Stimulated activated memory B cell treated with anti-CD40 and anti-IgM and Interleukin-4, amounts not matched to agents 10 μg/mL and 1 μg/mL and 100 μg/mL, for 72 hours (primary cell): Measurements from ENCODE around the gene PTPRN2.
"Not testable (repeated sequence)": the region's sequence is repeated elsewhere in the genome, so short reads cannot be mapped to it uniquely, and the experiment has no call there.

ENCODE experiments used
- ATAC-seq: fragments of 150-1000 bp; cut with Tn5 transposase; 2 replicates; pipeline ENCODE4 v1.10.0; 2021
- H3K27ac Mint-ChIP-seq: one replicate; pipeline ENCODE4 v1.8.0; 2022; ENCODE audit warnings: mild to moderate bottlenecking, mixed read lengths
- H3K27me3 Mint-ChIP-seq: one replicate; pipeline ENCODE4 v1.8.0; 2022; ENCODE audit warnings: mixed read lengths
- H3K36me3 Mint-ChIP-seq: one replicate; pipeline ENCODE4 v1.8.0; 2022; ENCODE audit warnings: mixed read lengths
- H3K4me1 Mint-ChIP-seq: one replicate; pipeline ENCODE4 v1.8.0; 2022; ENCODE audit warnings: mixed read lengths
- H3K4me3 Mint-ChIP-seq: one replicate; pipeline ENCODE4 v1.8.0; 2022; ENCODE audit warnings: mild to moderate bottlenecking, moderate library complexity, mixed read lengths
- H3K9me3 Mint-ChIP-seq: one replicate; pipeline ENCODE4 v1.8.0; 2022; ENCODE audit warnings: mixed read lengths

PTPRN2 gene

GRCh38 chr7:158296798-158297104 is 290.9 kb downstream of the PTPRN2 start:
- peaks cover 9% of the 10 kb centered on the region for H3K27me3 Mint-ChIP-seq
- no peak overlapping the region for H3K4me3 Mint-ChIP-seq
- no peaks in the 10 kb centered on the region for H3K4me1 Mint-ChIP-seq
- no peaks in the 10 kb centered on the region for H3K36me3 Mint-ChIP-seq
- H3K9me3 Mint-ChIP-seq, result peaks cover 3% of the 10 kb centered on the region
- ATAC-seq, result peak; percentile 34
- H3K27ac Mint-ChIP-seq, result no peak overlapping the region

- H3K4me3 Mint-ChIP-seq, result no peak overlapping the region
- no peaks in the 10 kb centered on the region for H3K4me1 Mint-ChIP-seq
- ATAC-seq, result no peak
- no peaks in the 10 kb centered on the region for H3K36me3 Mint-ChIP-seq
- H3K9me3 Mint-ChIP-seq, result peaks cover 3% of the 10 kb centered on the region
- peaks cover 9% of the 10 kb centered on the region for H3K27me3 Mint-ChIP-seq
- no peak overlapping the region for H3K27ac Mint-ChIP-seq
Observed at GRCh38 chr7:158295966-158296797, 291.4 kb downstream of the PTPRN2 start.

- not testable (repeated sequence) for H3K27me3 Mint-ChIP-seq, H3K4me1 Mint-ChIP-seq, H3K4me3 Mint-ChIP-seq, H3K9me3 Mint-ChIP-seq, ATAC-seq, H3K27ac Mint-ChIP-seq, H3K36me3 Mint-ChIP-seq
Observed at GRCh38 chr7:158294468-158295215, 293.0 kb downstream of the PTPRN2 start.

- peaks cover 18% of the 10 kb centered on the region for H3K9me3 Mint-ChIP-seq
- H3K27ac Mint-ChIP-seq, result no peak overlapping the region
- H3K4me1 Mint-ChIP-seq, result no peaks in the 10 kb centered on the region
- no peaks in the 10 kb centered on the region for H3K36me3 Mint-ChIP-seq
- H3K4me3 Mint-ChIP-seq, result no peak overlapping the region
- no peak for ATAC-seq
- peaks cover 9% of the 10 kb centered on the region for H3K27me3 Mint-ChIP-seq
Observed at GRCh38 chr7:158292948-158293347, 294.7 kb downstream of the PTPRN2 start.

- H3K9me3 Mint-ChIP-seq, result peaks cover 25% of the 10 kb centered on the region
- H3K4me3 Mint-ChIP-seq, result no peak overlapping the region
- H3K27ac Mint-ChIP-seq, result no peak overlapping the region
- no peak for ATAC-seq
- H3K27me3 Mint-ChIP-seq, result peaks cover 9% of the 10 kb centered on the region
- H3K36me3 Mint-ChIP-seq, result no peaks in the 10 kb centered on the region
- no peaks in the 10 kb centered on the region for H3K4me1 Mint-ChIP-seq
Observed at GRCh38 chr7:158291998-158292397, 295.6 kb downstream of the PTPRN2 start.

- Mint-ChIP-seq H3K36me3 (no peaks in the 10 kb centered on the region), H3K27ac (no peak overlapping the region), H3K27me3 (no peaks in the 10 kb centered on the region), H3K4me3 (no peak overlapping the region), H3K4me1 (no peaks in the 10 kb centered on the region), H3K9me3 (peaks cover 30% of the 10 kb centered on the region)
- no peak for ATAC-seq
Observed at GRCh38 chr7:158289761-158290523, 297.7 kb downstream of the PTPRN2 start.

- no peaks in the 10 kb centered on the region for H3K27me3 Mint-ChIP-seq
- H3K36me3 Mint-ChIP-seq, result no peaks in the 10 kb centered on the region
- ATAC-seq, result no peak
- H3K4me3 Mint-ChIP-seq, result no peak overlapping the region
- H3K4me1 Mint-ChIP-seq, result no peaks in the 10 kb centered on the region
- no peak overlapping the region for H3K27ac Mint-ChIP-seq
- peaks cover 31% of the 10 kb centered on the region for H3K9me3 Mint-ChIP-seq
Observed at GRCh38 chr7:158289231-158289630, 298.4 kb downstream of the PTPRN2 start.

GRCh38 chr7:158286210-158286609 is 301.4 kb downstream of the PTPRN2 start:
- Mint-ChIP-seq H3K36me3 (no peaks in the 10 kb centered on the region), H3K27me3 (no peaks in the 10 kb centered on the region), H3K4me1 (no peaks in the 10 kb centered on the region), H3K4me3 (no peak overlapping the region), H3K9me3 (peaks cover 34% of the 10 kb centered on the region), H3K27ac (no peak overlapping the region)
- ATAC-seq, result no peak

GRCh38 chr7:158285383-158285770 is 302.2 kb downstream of the PTPRN2 start:
- peak; percentile 29 for ATAC-seq
- no peaks in the 10 kb centered on the region for H3K4me1 Mint-ChIP-seq
- no peaks in the 10 kb centered on the region for H3K27me3 Mint-ChIP-seq
- peaks cover 34% of the 10 kb centered on the region for H3K9me3 Mint-ChIP-seq
- H3K27ac Mint-ChIP-seq, result no peak overlapping the region
- H3K4me3 Mint-ChIP-seq, result no peak overlapping the region
- no peaks in the 10 kb centered on the region for H3K36me3 Mint-ChIP-seq

- Mint-ChIP-seq H3K9me3 (peaks cover 34% of the 10 kb centered on the region), H3K27ac (no peak overlapping the region), H3K36me3 (no peaks in the 10 kb centered on the region), H3K27me3 (no peaks in the 10 kb centered on the region), H3K4me3 (no peak overlapping the region), H3K4me1 (no peaks in the 10 kb centered on the region)
- ATAC-seq, result no peak
Observed at GRCh38 chr7:158284617-158285382, 302.8 kb downstream of the PTPRN2 start.

GRCh38 chr7:158284121-158284520 is 303.5 kb downstream of the PTPRN2 start:
- no peak overlapping the region for H3K27ac Mint-ChIP-seq
- no peaks in the 10 kb centered on the region for H3K27me3 Mint-ChIP-seq
- ATAC-seq, result no peak
- no peaks in the 10 kb centered on the region for H3K36me3 Mint-ChIP-seq
- no peak overlapping the region for H3K4me3 Mint-ChIP-seq
- H3K4me1 Mint-ChIP-seq, result no peaks in the 10 kb centered on the region
- peaks cover 28% of the 10 kb centered on the region for H3K9me3 Mint-ChIP-seq

GRCh38 chr7:158283016-158283974 is 304.3 kb downstream of the PTPRN2 start:
- no peak overlapping the region for H3K27ac Mint-ChIP-seq

GRCh38 chr7:158282461-158283001 is 305.1 kb downstream of the PTPRN2 start:
- H3K4me3 Mint-ChIP-seq, result no peak overlapping the region
- no peak for ATAC-seq
- no peaks in the 10 kb centered on the region for H3K36me3 Mint-ChIP-seq
- H3K27ac Mint-ChIP-seq, result no peak overlapping the region
- H3K27me3 Mint-ChIP-seq, result no peaks in the 10 kb centered on the region
- no peaks in the 10 kb centered on the region for H3K4me1 Mint-ChIP-seq
- peaks cover 15% of the 10 kb centered on the region for H3K9me3 Mint-ChIP-seq

More at GRCh38 chr7:158283016-158283974, 304.3 kb downstream of the PTPRN2 start:
- ATAC-seq, result no peak
- Mint-ChIP-seq H3K4me1 (no peaks in the 10 kb centered on the region), H3K9me3 (peaks cover 22% of the 10 kb centered on the region), H3K36me3 (no peaks in the 10 kb centered on the region), H3K4me3 (no peak overlapping the region), H3K27me3 (no peaks in the 10 kb centered on the region)

- no peaks in the 10 kb centered on the region for H3K36me3 Mint-ChIP-seq
- no peaks in the 10 kb centered on the region for H3K27me3 Mint-ChIP-seq
- H3K4me3 Mint-ChIP-seq, result no peak overlapping the region
- peaks cover 7% of the 10 kb centered on the region for H3K9me3 Mint-ChIP-seq
- H3K4me1 Mint-ChIP-seq, result no peaks in the 10 kb centered on the region
- no peak for ATAC-seq
- H3K27ac Mint-ChIP-seq, result no peak overlapping the region
Observed at GRCh38 chr7:158281441-158281840, 306.2 kb downstream of the PTPRN2 start.
